Glutamatergic neuron (in vitro differentiated cells): ENCODE results near the gene THSD4. TPM values are rescaled to one million over a fixed set of nuclear protein-coding genes. Genes with fewer than 3 reads are reported as not detected.

Source experiments
- DNase-seq: peaks from one replicate; pipeline ENCODE4 v3.0.0; 2022
- H3K27ac Mint-ChIP-seq: one replicate; pipeline ENCODE4 v1.8.0; 2020; ENCODE audit warnings: mild to moderate bottlenecking, mixed read lengths, inconsistent platforms; ENCODE audit not compliant: unreplicated experiment
- H3K27me3 Mint-ChIP-seq: one replicate; pipeline ENCODE4 v1.8.0; 2020; ENCODE audit warnings: mild to moderate bottlenecking, moderate library complexity, mixed read lengths, inconsistent platforms; ENCODE audit not compliant: unreplicated experiment
- H3K36me3 Mint-ChIP-seq: one replicate; pipeline ENCODE4 v1.8.0; 2020; ENCODE audit warnings: mild to moderate bottlenecking, mixed read lengths, inconsistent platforms; ENCODE audit not compliant: unreplicated experiment
- H3K4me1 Mint-ChIP-seq: one replicate; pipeline ENCODE4 v1.8.0; 2020; ENCODE audit warnings: mild to moderate bottlenecking, low read depth, mixed read lengths, inconsistent platforms; ENCODE audit not compliant: unreplicated experiment
- H3K4me3 Mint-ChIP-seq: one replicate; pipeline ENCODE4 v1.8.0; 2020; ENCODE audit warnings: mild to moderate bottlenecking, mixed read lengths, inconsistent platforms; ENCODE audit not compliant: unreplicated experiment
- H3K9me3 Mint-ChIP-seq: one replicate; pipeline ENCODE4 v1.8.0; 2020; ENCODE audit warnings: mild to moderate bottlenecking, moderate library complexity, mixed read lengths, inconsistent platforms; ENCODE audit not compliant: unreplicated experiment
- CTCF ChIP-seq: fragments of 200-600 bp; sonication (generic); IDR thresholded peaks from one replicate; pipeline ENCODE4 v1.5.0; 2021; ENCODE audit not compliant: partially characterized antibody, unreplicated experiment
- total RNA-seq: library from RNA; stranded (reverse); fragmentation: NEBNext Ultra II Directional; extraction: Animal tissue kit (Norgen Biotek cat#: 25700); gene quantifications from one replicate; pipeline ENCODE4 v1.2.1, GENCODE V29; 2021; ENCODE audit not compliant: unreplicated experiment

THSD4 gene
- total RNA-seq, 1 donor from 2014 or later, result 12.3 TPM

DNA sequence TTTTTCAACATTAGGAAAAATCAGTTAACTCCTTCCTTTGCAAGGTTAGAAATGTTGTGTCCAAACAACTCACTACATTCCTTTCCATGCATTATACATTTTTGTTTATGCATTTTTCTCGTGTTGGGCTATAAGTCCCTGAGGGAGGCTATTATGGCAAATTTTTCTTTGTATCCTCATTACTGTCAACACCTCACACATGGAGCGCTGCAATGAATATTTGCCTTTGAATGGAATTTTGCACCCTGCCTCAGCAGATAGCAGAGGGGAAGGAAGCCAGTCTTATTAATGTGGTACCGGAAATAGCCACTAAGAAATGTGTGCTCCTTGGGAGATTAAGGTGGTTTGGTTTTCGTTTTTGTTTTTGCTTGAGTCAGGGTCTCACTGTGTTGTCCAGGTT, 134.7 kb downstream of the THSD4 start:
- Mint-ChIP-seq H3K9me3 (peaks cover 5% of the 10 kb centered on the region), H3K4me1 (peaks cover 12% of the 10 kb centered on the region), H3K4me3 (no peak overlapping the region), H3K36me3 (no peaks in the 10 kb centered on the region), H3K27ac (no peak overlapping the region), H3K27me3 (peaks cover 1% of the 10 kb centered on the region)
- no peak for TF ChIP-seq CTCF
- no peak for DNase-seq

- peaks cover 5% of the 10 kb centered on the region for H3K9me3 Mint-ChIP-seq
- no peak for TF ChIP-seq CTCF
- H3K4me3 Mint-ChIP-seq, result no peak overlapping the region
- no peak overlapping the region for H3K27ac Mint-ChIP-seq
- peaks cover 1% of the 10 kb centered on the region for H3K27me3 Mint-ChIP-seq
- no peak for DNase-seq
- H3K36me3 Mint-ChIP-seq, result no peaks in the 10 kb centered on the region
- H3K4me1 Mint-ChIP-seq, result peaks cover 12% of the 10 kb centered on the region
Observed at GRCh38 chr15:71250936-71251583, 135.8 kb downstream of the THSD4 start.

DNA sequence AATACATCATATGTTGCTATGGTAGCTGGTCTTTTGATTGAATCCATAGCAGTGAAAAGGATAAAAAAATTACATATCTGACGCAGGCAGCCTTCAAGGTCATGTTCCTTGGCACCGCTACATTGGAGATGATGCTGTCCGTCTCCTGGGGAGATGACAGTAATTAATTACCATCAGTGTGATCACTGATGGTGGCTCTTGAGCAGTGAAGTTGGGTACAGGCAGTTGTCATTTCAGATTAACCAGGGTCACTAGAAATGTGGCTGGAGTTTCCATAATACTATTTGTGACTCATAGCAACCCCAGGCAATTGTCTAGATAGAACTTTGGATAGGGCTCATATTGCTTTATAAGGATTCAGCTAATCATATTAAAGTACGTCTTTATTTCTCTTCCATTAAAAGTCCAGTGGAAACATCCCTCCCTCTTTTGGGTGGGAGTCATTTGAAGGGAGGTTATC, 136.3 kb downstream of the THSD4 start:
- peaks cover 1% of the 10 kb centered on the region for H3K27me3 Mint-ChIP-seq
- no peak overlapping the region for H3K27ac Mint-ChIP-seq
- TF ChIP-seq CTCF, result no peak
- no peak for DNase-seq
- H3K36me3 Mint-ChIP-seq, result no peaks in the 10 kb centered on the region
- peaks cover 12% of the 10 kb centered on the region for H3K4me1 Mint-ChIP-seq
- H3K4me3 Mint-ChIP-seq, result no peak overlapping the region
- peaks cover 4% of the 10 kb centered on the region for H3K9me3 Mint-ChIP-seq

DNA sequence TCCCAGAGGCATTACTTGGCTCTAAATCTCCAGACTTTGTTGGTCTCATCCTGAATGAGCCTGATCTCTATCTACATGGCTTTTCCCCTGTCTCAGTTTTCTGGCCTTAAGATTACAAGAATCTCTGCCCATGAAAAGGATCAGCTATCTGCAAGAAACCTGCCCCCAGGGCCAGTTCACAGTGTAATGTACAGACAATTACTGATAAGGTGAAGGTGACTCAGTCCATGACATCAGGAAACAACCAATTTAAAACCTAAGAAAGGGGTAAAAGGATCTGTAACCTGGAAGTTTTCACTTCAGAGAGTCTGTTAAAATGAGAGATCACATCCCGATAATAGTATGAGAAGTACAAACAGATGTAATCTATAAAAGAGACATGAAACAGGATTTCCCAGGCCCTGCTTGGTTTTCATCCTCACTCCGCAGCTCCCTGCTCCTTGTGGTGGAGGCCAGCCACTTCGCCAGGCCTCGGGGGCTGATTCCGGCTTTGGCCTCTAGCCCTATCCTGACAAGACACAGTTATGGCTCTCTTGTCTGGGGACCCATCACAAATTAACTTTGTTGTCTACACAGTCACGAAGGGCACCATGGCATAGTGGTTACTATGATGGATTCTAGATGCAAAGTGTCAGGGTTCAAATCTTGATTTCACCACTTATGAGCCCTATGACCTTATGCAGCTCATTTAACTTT, 136.9 kb downstream of the THSD4 start:
- no peak for TF ChIP-seq CTCF
- Mint-ChIP-seq H3K36me3 (no peaks in the 10 kb centered on the region), H3K27ac (no peak overlapping the region), H3K27me3 (peaks cover 1% of the 10 kb centered on the region), H3K4me3 (no peak overlapping the region), H3K9me3 (peaks cover 6% of the 10 kb centered on the region), H3K4me1 (peaks cover 12% of the 10 kb centered on the region)
- DNase-seq, result no peak

DNA sequence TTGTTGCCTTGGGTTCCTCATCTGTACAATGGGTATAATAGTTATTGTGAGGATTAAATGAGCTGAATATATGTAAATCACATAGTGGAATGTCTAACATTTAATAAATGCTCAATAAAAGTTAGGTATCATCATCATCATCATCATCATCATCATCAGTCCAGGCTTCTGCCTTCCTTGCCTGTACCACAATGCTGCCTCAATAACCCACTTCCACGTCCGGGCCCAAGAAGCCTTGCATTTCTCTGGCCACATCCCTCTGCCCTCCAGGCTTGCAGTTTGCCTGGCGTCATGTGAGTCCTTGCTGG, 137.4 kb downstream of the THSD4 start:
- TF ChIP-seq CTCF, result no peak
- Mint-ChIP-seq H3K4me1 (peaks cover 12% of the 10 kb centered on the region), H3K27me3 (peaks cover 1% of the 10 kb centered on the region), H3K9me3 (peaks cover 5% of the 10 kb centered on the region), H3K36me3 (no peaks in the 10 kb centered on the region), H3K4me3 (no peak overlapping the region), H3K27ac (no peak overlapping the region)
- DNase-seq, result no peak
